NK-92 treated with Interleukin-12 subunit alpha and Interleukin-12 subunit beta, amount 100 ng/mL, for 24 hours (cell line): ENCODE data around the gene MAGEB18.

Experiments
- DNase-seq: peaks from one replicate; lab custom pipeline; 2025; lab: John Stamatoyannopoulos, UW

The MAGEB18 gene

DNA sequence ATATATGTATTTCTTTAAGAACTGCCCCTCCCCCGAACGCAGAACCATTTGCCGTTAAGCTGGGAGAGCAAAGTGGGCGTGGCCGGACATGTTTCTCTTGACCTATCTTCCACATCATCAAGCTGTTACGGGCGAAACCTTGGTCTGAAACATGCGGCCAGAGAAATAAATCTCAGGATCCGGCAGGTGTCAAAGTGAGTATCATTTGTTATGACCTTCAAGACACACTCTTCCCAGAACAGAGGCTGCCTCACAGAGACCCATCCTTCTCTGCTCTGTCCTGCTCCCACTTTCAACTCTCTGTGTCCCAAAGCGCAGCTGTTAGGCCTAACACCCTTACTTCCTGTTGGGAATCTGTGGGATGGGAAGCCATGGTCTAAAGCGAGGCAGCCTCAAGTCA, at the start of gene MAGEB18:
MAGEB18 (plus strand) TSS at position 70 of the 400 bp plus-strand sequence. CDS start 643 bp downstream, outside the sequence.
- DNase-seq = no peak

GRCh38 chrX:26100421-26100920, 37.7 kb upstream of the MAGEB18 start:
- DNase-seq = no peak

- DNase-seq = no peak
These were observed 29.0 kb upstream of the MAGEB18 start for GRCh38 chrX:26109142-26109541.

DNA sequence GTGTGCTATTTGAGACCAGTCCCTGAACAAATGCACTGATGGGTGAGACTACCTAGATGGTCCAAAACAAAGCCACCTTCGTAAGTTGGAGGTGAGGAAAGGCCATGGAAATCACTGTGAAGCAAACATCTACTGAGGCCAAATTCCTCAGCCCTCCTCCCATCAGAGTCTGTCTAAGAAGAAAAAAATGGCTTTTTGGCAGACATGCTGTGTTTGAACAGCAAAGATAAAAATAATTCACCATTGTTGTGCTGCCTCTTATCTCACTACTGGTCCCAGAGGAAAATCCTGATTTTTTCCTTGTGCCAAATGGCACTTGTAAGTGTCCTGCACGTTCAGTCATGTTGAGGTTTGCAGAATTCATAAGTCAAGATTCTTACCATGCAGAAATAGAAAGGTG, 7.9 kb downstream of the MAGEB18 start:
- DNase-seq = no peak

GRCh38 chrX:26160301-26160700, 22.2 kb downstream of the MAGEB18 start, which contains the start of gene MAGEB6B:
Gene MAGEB6B (plus strand): TSS chrX:26160601. CDS start chrX:26160601, 0 bp downstream.
- DNase-seq = no peak
